K562 (cell line): ENCODE results near the gene ZNF780A. TPM values are rescaled to one million over a fixed set of nuclear protein-coding genes. Genes with fewer than 3 reads are reported as not detected.

Experiments
- ATAC-seq: fragments of 200-7000 bp; cut with Tn5 transposase; 3 replicates; pipeline ENCODE4 v1.9.1; 2020; ENCODE audit warnings: moderate library complexity
- BruUV-seq: library from RNA; stranded (reverse); fragments of 400-500 nt; replicated peaks from 2 replicates; lab custom pipeline; 2021; lab: Mats Ljungman, UMichigan
- CTCF ChIA-PET: fragments of 300-600 bp; formaldehyde crosslinking; extraction: SDS; loops from one replicate; lab custom pipeline; 2021; ENCODE audit warnings: low intra/inter-chr PET ratio; lab: Yijun Ruan, JAX
- POLR2A ChIA-PET: fragments of 300-600, 350-650 bp; sonication (Branson Sonifier 250); formaldehyde crosslinking; extraction: SDS; loops from one replicate; lab custom pipeline; 2021; ENCODE audit warnings: antibody characterized with exemption, inconsistent platforms; lab: Yijun Ruan, JAX
- DNase-seq, 4 experiments: peaks; one replicate each; pipeline versions ENCODE4 v3.0.0 to v3.0.0-alpha.2; 2011 to 2018; ENCODE audit warnings: low spot score in 3 of 4, mixed read lengths in 3 of 4; ENCODE audit errors: extremely low read depth in 1 of 4
- FAIRE-seq: peaks from 2 replicates; lab custom pipeline; 2011; peaks lifted over from hg19 to GRCh38; lab: Jason Lieb, UNC
- H2AFZ ChIP-seq: 2 replicates; pipeline ENCODE4 v1.6.0; 2011; ENCODE audit warnings: low read depth, low read length, control low read depth, inconsistent platforms
- H3K27ac ChIP-seq: fragments of 200-600 bp; 3 replicates; pipeline ENCODE4 v1.8.0; 2011; ENCODE audit warnings: low read depth, mild to moderate bottlenecking, control low read depth, inconsistent platforms, low read length, moderate library complexity, mixed read lengths; ENCODE audit errors: extremely low read depth
- H3K27me3 ChIP-seq, 2 experiments: fragments of 300-600 bp in 1 of 2; 2 replicates in 1 of 2; 3 replicates in 1 of 2; pipeline versions ENCODE4 v1.6.0 to v1.8.0; 2011; ENCODE audit warnings: inconsistent platforms in 2 of 2, low read length in 2 of 2, mild to moderate bottlenecking in 1 of 2, mixed read lengths in 1 of 2, moderate library complexity in 1 of 2; ENCODE audit not compliant: control insufficient read depth in 2 of 2, insufficient read depth in 2 of 2
- H3K36me3 ChIP-seq: fragments of 300-600 bp; 3 replicates; pipeline ENCODE4 v1.8.0; 2011; ENCODE audit warnings: mild to moderate bottlenecking, low read length, inconsistent platforms; ENCODE audit not compliant: control insufficient read depth, insufficient read depth
- H3K4me1 ChIP-seq, 2 experiments: fragments of 200-600 bp in 1 of 2; replicated peaks in 1 of 2; 2 replicates in 1 of 2; 3 replicates in 1 of 2; pipeline versions ENCODE4 v1.5.1 to v1.8.0; 2011; ENCODE audit warnings: inconsistent platforms in 2 of 2, low read length in 2 of 2, mild to moderate bottlenecking in 1 of 2, mixed read lengths in 1 of 2, moderate library complexity in 1 of 2; ENCODE audit not compliant: control insufficient read depth in 2 of 2, insufficient read depth in 2 of 2
- H3K4me2 ChIP-seq: 2 replicates; pipeline ENCODE4 v1.6.1; 2011; ENCODE audit warnings: low read length, control low read depth, inconsistent platforms, mixed read lengths; ENCODE audit not compliant: insufficient read depth
- H3K4me3 ChIP-seq: fragments of 200-600 bp; sonication (generic), shearing (Covaris generic); 2 replicates; pipeline ENCODE4 v1.5.1; 2016; ENCODE audit warnings: control low read depth, inconsistent platforms
- H3K79me2 ChIP-seq: fragments of 200-600 bp; 3 replicates; pipeline ENCODE4 v1.8.0; 2011; ENCODE audit warnings: low read length, inconsistent platforms; ENCODE audit not compliant: control insufficient read depth, insufficient read depth
- H3K9ac ChIP-seq, 2 experiments: 2 replicates each; pipeline versions ENCODE4 v1.6.0 to v1.6.1; 2011; ENCODE audit warnings: low read depth in 2 of 2, low read length in 2 of 2, control low read depth in 1 of 2, inconsistent platforms in 1 of 2, mild to moderate bottlenecking in 1 of 2, mixed read lengths in 1 of 2; ENCODE audit not compliant: insufficient read depth in 1 of 2
- H3K9me1 ChIP-seq: one replicate; pipeline ENCODE4 v1.6.0; 2011; ENCODE audit warnings: inconsistent platforms, mild to moderate bottlenecking, low read length, moderate library complexity; ENCODE audit not compliant: control insufficient read depth, insufficient read depth
- H3K9me3 ChIP-seq: replicated peaks from 2 replicates; pipeline ENCODE4 v1.5.1; 2011; ENCODE audit warnings: low read depth, low read length, inconsistent platforms; ENCODE audit not compliant: control insufficient read depth, insufficient read depth
- H4K20me1 ChIP-seq: replicated peaks from 2 replicates; pipeline ENCODE4 v1.6.1; 2011; ENCODE audit warnings: low read length, inconsistent platforms, mixed read lengths; ENCODE audit not compliant: control insufficient read depth, insufficient read depth
- BHLHE40 ChIP-seq: IDR thresholded peaks from 2 replicates; pipeline ENCODE4 v1.6.1; 2011; ENCODE audit warnings: low read length, improper control_type of control experiment
- FOXK2 ChIP-seq, 2 experiments: fragments of 450-650 bp; IDR thresholded peaks in 1 of 2; conservative IDR thresholded peaks in 1 of 2; 2 replicates each; pipeline ENCODE4 v1.6.1; 2016; ENCODE audit warnings: low read depth in 2 of 2, mild to moderate bottlenecking in 1 of 2
- OTX1 ChIP-seq: fragments of 450-650 bp; formaldehyde crosslinking; IDR thresholded peaks from 2 replicates; pipeline ENCODE4 v1.4.0; 2022; ENCODE audit warnings: mild to moderate bottlenecking
- WGBS: fragments of 100-300 bp; shearing (Covaris generic); methylation state at CpG from one replicate; pipeline ENCODE4 v1.1.6; 2016; ENCODE audit warnings: low coverage, mixed read lengths; ENCODE audit not compliant: insufficient coverage; ENCODE audit errors: missing lambda C conversion rate; 5-methylcytosine and 5-hydroxymethylcytosine counted together
- in situ Hi-C: fragments of 300-500 bp; cut with MboI; formaldehyde crosslinking; loops from 4 replicates; pipeline ENCODE4 v1.15.0; 2018; ENCODE audit warnings: inconsistent platforms, mixed read lengths
- intact Hi-C: fragments of 100-400 bp; cut with micrococcal nuclease; formaldehyde crosslinking; loops from 2 replicates; pipeline ENCODE4 v1.14.2; 2022
- polyA plus RNA-seq, 8 experiments: library from polyadenylated mRNA; depleted of rRNA in 4 of 8; stranded (reverse) in 5 of 8; unstranded in 3 of 8; fragments of >200 nt; fragmentation: Nextera tagmentation in 2 of 8; fragmentation: Illumina TruSeq in 1 of 8; extraction: Ambion mirVana in 2 of 8; extraction: Trizol in 1 of 8; gene quantifications; 2 replicates each; pipeline versions ENCODE4 v1.2.1 to v1.2.3, GENCODE V29; 2011 to 2014; ENCODE audit warnings: inconsistent platforms in 1 of 8, missing spikeins in 1 of 8
- total RNA-seq, 7 experiments: library from RNA; depleted of rRNA in 6 of 7; stranded (reverse); fragments of >200 nt in 6 of 7; fragmentation: Illumina TruSeq in 2 of 7; extraction: Trizol in 2 of 7; gene quantifications; 2 replicates each; pipeline versions ENCODE4 v1.2.1 to v1.2.3, GENCODE V29; 2011 to 2021; ENCODE audit warnings: low replicate concordance in 1 of 7
- TF ChIP-seq, protein P1 (sequence below): fragments of 450-650 bp; formaldehyde crosslinking; IDR thresholded peaks from 2 replicates; pipeline ENCODE4 v1.4.0; 2022; ENCODE audit warnings: missing genetic modification characterization

The ZNF780A gene
- total and polyA plus RNA-seq, 9 of the 15 experiments (the other 6 are each of a cell fraction or from before 2014, with no cell fraction given): 11.7 to 36.1 (median 25.8) TPM

DNA sequence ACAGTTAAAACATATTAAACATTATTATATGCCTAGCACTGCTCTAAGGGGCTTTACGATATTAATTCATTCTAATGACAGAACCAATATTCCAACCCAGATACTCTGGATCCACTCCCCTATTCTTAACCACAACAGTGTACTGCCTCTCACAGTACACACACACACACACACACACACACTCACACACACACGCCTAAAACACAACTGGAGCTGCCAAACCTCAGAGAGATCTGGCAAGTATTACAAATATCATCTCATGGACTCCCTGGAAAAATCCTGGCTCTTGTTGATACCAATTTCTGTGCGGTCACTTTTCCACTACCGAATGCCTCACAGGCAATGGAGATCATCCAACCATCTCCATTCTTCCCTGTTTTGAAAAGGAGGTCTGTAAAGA is 1.3 kb downstream of the ZNF780A start:
- BruUV-seq: no TSS peak
- Histone ChIP-seq H3K4me2 (peak overlapping the region; percentile 86), H2AFZ (no peak overlapping the region), H3K27ac (peak overlapping the region; percentile 93; the same call in 2 of the 3 replicates), H4K20me1 (no peaks in the 10 kb centered on the region), H3K4me1 (no peaks in the 10 kb centered on the region; a peak in 1 of 5 replicates), H3K4me3 (peak overlapping the region; percentile 85), H3K9me3 (peaks cover 4% of the 10 kb centered on the region; the same call in 1 of the 2 replicates), H3K9me1 (no peaks in the 10 kb centered on the region), H3K27me3 (no peaks in the 10 kb centered on the region), H3K36me3 (peaks cover 7% of the 10 kb centered on the region; the same call in 1 of the 3 replicates), H3K79me2 (peaks cover 45% of the 10 kb centered on the region), H3K9ac (peak overlapping the region in 1 of 2 experiments; percentile 89; a peak in 2 of 4 replicates)
- ChIA-PET POLR2A (no interaction called here), CTCF (no interaction called here)
- DNase-seq (peak in 1 of 4 experiments; percentile 6), ATAC-seq (no peak), FAIRE-seq (no peak)
- 39% methylated on average over 4 of the region's 4 CpGs for WGBS
- TF ChIP-seq OTX1 (CRISPR knock-in tag) (0 out of 2 replicates have a peak, but pooled peaks have one; percentile 3), BHLHE40 (no peak), FOXK2 (conservative IDR thresholded peaks at IDR 0.05 in 1 of 2, IDR thresholded peaks at IDR 0.05 in 1 of 2; ENCODE audit: low read depth in 2 of 2) (0 out of 4 replicates have a peak, but pooled peaks of 1 of the 2 experiments have one; percentile 29)
- TF ChIP-seq, protein P1, sequence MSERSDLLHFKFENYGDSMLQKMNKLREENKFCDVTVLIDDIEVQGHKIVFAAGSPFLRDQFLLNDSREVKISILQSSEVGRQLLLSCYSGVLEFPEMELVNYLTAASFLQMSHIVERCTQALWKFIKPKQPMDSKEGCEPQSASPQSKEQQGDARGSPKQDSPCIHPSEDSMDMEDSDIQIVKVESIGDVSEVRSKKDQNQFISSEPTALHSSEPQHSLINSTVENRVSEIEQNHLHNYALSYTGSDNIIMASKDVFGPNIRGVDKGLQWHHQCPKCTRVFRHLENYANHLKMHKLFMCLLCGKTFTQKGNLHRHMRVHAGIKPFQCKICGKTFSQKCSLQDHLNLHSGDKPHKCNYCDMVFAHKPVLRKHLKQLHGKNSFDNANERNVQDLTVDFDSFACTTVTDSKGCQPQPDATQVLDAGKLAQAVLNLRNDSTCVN: 0 out of 2 replicates have a peak, but pooled peaks have one; percentile 27
- in situ Hi-C loops: no loop called here
- intact Hi-C loops: no loop called here
